ENCODE data around the gene NCR3LG1. TPM values are rescaled to one million over a fixed set of nuclear protein-coding genes. Genes with fewer than 3 reads are reported as not detected.
A peak's percentile ranks its signal among the peaks of the same experiment; 100 is the strongest.

The NCR3LG1 gene
- total RNA-seq, 1 experiment from 2014 or later: 1.4 TPM

- Histone ChIP-seq H2BK12ac (ENCODE audit: insufficient read length, low read depth, low read length) (no peak overlapping the region), H3K18ac (ENCODE audit: insufficient read length, low read depth, low read length) (no peak overlapping the region), H3T11ph (ENCODE audit: low read length) (no peak overlapping the region), H4K5ac (ENCODE audit: insufficient read length, low read depth, low read length) (no peak overlapping the region), H3K79me1 (ENCODE audit: insufficient read depth, low read depth, low read length, poor library complexity, severe bottlenecking) (no peaks in the 10 kb centered on the region), H2BK120ac (ENCODE audit: low read depth, low read length, poor library complexity, severe bottlenecking) (no peak overlapping the region), H3K4me2 (ENCODE audit: insufficient read depth, insufficient read length, low read length) (peak overlapping the region; percentile 69), H2BK5ac (ENCODE audit: insufficient read length, low read length) (no peak overlapping the region), H3K79me2 (ENCODE audit: insufficient read depth, low read length) (no peaks in the 10 kb centered on the region), H3K27me3 (ENCODE audit: insufficient read depth, low read length) (peaks cover 21% of the 10 kb centered on the region), H3K9ac (ENCODE audit: extremely low read depth, insufficient read length, low read length) (peak overlapping the region; percentile 55), H3K27ac (ENCODE audit: insufficient read length, low read depth, low read length) (no peak overlapping the region), H4K20me1 (ENCODE audit: control insufficient read depth, insufficient read depth, insufficient read length) (no peaks in the 10 kb centered on the region), H2AK5ac (ENCODE audit: insufficient read length, low read length) (no peak overlapping the region), H4K91ac (ENCODE audit: insufficient read length, low read depth, low read length) (no peak overlapping the region), H3K23ac (ENCODE audit: insufficient read length, low read depth, low read length) (no peak overlapping the region), H3K23me2 (ENCODE audit: insufficient read length, low read depth, low read length, poor library complexity, severe bottlenecking) (peaks cover 22% of the 10 kb centered on the region), H2BK20ac (ENCODE audit: low read depth, low read length, poor library complexity, severe bottlenecking) (no peak overlapping the region), H3K4me1 (ENCODE audit: insufficient read depth, low read length) (no peaks in the 10 kb centered on the region), H3K9me3 (ENCODE audit: control insufficient read depth, low read depth, low read length) (no peaks in the 10 kb centered on the region), H2BK15ac (ENCODE audit: low read depth, low read length) (no peak overlapping the region), H2AFZ (ENCODE audit: low read length) (peak overlapping the region; percentile 60), H3K14ac (ENCODE audit: insufficient read depth, low read length) (no peak overlapping the region), H3K4ac (ENCODE audit: low read depth, low read length) (no peak overlapping the region), H3K56ac (ENCODE audit: insufficient read length, low read depth, low read length) (no peak overlapping the region), H4K8ac (replicated peaks; ENCODE audit: insufficient read length, low read depth, low read length) (no peak overlapping the region)
- no peaks in the 10 kb centered on the region; a peak in 1 of 7 replicates for H3K36me3 Mint-ChIP-seq (ENCODE audit: insufficient read depth in 1 of 3, low read depth in 3 of 3)
- 100% methylated on average over 1 of the region's 15 CpGs for WGBS (ENCODE audit: extremely low coverage, insufficient read length, low lambda C conversion rate)
- peaks cover 15 to 26% of the 10 kb centered on the region in 2 experiments for H3K4me1 Mint-ChIP-seq
- peaks cover 57% of the 10 kb centered on the region for H3K27me3 Mint-ChIP-seq (ENCODE audit: low read depth)
- TF ChIP-seq, protein P1, sequence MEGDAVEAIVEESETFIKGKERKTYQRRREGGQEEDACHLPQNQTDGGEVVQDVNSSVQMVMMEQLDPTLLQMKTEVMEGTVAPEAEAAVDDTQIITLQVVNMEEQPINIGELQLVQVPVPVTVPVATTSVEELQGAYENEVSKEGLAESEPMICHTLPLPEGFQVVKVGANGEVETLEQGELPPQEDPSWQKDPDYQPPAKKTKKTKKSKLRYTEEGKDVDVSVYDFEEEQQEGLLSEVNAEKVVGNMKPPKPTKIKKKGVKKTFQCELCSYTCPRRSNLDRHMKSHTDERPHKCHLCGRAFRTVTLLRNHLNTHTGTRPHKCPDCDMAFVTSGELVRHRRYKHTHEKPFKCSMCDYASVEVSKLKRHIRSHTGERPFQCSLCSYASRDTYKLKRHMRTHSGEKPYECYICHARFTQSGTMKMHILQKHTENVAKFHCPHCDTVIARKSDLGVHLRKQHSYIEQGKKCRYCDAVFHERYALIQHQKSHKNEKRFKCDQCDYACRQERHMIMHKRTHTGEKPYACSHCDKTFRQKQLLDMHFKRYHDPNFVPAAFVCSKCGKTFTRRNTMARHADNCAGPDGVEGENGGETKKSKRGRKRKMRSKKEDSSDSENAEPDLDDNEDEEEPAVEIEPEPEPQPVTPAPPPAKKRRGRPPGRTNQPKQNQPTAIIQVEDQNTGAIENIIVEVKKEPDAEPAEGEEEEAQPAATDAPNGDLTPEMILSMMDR (conservative IDR thresholded peaks at IDR 0.05): no peak
- peaks cover 4 to 9% of the 10 kb centered on the region in 2 experiments; a peak in 4 of 5 replicates for H3K9me3 Mint-ChIP-seq
- no peak overlapping the region for H3K27ac Mint-ChIP-seq
- DNase-seq: no peak
- H3K4me3 Mint-ChIP-seq: peak overlapping the region; percentile 69 to 90
These were observed 2.4 kb downstream of the NCR3LG1 start for GRCh38 chr11:17353821-17354600.
